GM20000 (cell line): ENCODE data around the gene MBTD1.
"Not testable (repeated sequence)": the region's sequence is repeated elsewhere in the genome, so short reads cannot be mapped to it uniquely, and the experiment has no call there.

Source experiments
- DNase-seq: peaks from one replicate; pipeline ENCODE4 v3.0.0; 2012; ENCODE audit warnings: low spot score
- TF ChIP-seq, protein P1 (sequence below): IDR thresholded peaks from 2 replicates; pipeline ENCODE4 v1.5.1; 2012; ENCODE audit warnings: mild to moderate bottlenecking, control low read depth; ENCODE audit errors: extremely low read depth, missing control alignments

Gene MBTD1

DNA sequence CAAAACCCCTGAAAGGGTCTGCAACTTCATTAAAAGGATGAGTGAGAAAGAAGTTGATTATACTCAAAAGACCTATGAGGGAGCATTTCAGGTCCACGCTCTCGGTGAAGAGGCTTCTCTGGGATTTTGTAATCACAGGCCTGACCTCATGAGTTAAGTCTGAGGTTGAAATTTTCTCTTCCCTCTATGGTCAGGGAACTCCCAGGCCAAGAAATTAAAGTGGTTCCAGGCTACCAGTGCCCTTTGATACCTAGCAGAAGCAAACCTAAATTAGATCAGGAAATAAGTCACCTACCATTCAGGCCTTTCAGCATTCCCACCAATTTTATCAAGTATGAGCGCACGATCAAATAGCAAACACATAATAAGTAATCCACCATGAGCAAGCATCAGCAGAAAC is 27.9 kb downstream of the MBTD1 start:
- TF ChIP-seq, protein P1, sequence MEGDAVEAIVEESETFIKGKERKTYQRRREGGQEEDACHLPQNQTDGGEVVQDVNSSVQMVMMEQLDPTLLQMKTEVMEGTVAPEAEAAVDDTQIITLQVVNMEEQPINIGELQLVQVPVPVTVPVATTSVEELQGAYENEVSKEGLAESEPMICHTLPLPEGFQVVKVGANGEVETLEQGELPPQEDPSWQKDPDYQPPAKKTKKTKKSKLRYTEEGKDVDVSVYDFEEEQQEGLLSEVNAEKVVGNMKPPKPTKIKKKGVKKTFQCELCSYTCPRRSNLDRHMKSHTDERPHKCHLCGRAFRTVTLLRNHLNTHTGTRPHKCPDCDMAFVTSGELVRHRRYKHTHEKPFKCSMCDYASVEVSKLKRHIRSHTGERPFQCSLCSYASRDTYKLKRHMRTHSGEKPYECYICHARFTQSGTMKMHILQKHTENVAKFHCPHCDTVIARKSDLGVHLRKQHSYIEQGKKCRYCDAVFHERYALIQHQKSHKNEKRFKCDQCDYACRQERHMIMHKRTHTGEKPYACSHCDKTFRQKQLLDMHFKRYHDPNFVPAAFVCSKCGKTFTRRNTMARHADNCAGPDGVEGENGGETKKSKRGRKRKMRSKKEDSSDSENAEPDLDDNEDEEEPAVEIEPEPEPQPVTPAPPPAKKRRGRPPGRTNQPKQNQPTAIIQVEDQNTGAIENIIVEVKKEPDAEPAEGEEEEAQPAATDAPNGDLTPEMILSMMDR, result no peak
- no peak for DNase-seq

GRCh38 chr17:51230306-51230705 is 29.5 kb downstream of the MBTD1 start:
- TF ChIP-seq, protein P1, result no peak
- peak; percentile 5 for DNase-seq

- TF ChIP-seq, protein P1, result no peak
- no peak for DNase-seq
Observed at GRCh38 chr17:51229889-51230288, 30.0 kb downstream of the MBTD1 start.

GRCh38 chr17:51228161-51228560 is 31.7 kb downstream of the MBTD1 start:
- no peak for DNase-seq
- TF ChIP-seq, protein P1, result no peak

- not testable (repeated sequence) for DNase-seq
Observed at GRCh38 chr17:51225523-51225922, 34.3 kb downstream of the MBTD1 start.

DNA sequence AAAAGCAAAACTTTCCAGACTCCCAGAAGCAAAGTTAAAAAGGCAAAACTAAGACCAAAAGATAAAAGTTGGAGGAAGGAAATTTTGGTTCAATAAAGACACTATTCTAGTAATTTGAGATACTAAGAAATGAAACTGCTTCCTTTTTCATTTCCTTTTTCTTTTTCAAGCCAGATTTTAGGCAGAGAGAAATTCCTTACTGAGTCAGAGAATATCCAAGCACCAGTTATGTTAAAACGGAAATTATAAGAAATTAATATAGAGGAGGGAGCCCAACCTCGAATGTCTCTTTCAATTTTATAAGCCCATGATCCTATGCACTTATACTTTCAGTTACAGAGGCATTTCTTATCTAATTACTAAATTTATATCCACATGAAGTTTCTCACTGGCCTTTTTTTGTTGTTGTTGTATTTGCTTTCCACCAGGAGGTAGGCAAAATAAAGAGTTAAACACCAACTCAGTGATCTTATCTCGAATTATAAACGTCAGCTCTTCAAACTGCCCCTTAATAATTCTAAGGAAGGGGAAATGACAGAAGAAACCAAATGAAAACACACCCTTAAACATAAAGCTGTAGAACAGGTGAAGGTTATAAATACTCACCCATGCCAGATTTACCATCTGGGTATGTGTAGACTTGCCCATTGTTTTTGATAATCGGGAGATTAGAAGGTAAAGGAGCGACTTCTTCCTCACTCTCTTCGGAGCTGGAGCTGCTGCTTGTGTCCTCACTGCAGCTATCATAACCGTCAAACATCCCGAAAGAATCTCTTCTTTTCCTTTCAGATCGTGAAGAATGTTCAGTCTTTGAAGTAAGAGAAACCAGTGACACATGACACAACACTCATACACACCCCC is 35.2 kb downstream of the MBTD1 start:
- TF ChIP-seq, protein P1, result no peak
- no peak for DNase-seq

DNA sequence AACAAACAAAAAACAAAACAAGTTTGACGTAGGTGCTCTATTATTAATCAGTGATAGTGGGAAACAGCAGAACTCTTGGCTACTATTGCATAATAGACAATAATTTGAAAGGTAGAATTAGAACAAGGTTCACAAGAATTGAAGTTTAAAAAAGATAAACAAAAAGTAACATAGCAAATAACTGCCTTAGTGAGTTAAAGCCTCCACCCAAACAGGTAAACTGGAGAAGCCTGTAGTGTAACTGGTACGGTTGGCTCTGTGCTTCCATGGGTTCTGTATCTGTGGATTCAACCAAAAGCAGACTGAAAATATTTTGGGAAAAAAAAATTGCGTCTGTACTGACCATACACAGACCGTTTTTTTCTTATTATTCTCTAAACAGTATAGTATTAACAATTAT is 38.5 kb downstream of the MBTD1 start:
- TF ChIP-seq, protein P1, result no peak
- no peak for DNase-seq

- TF ChIP-seq, protein P1, result no peak
- DNase-seq, result no peak
Observed at GRCh38 chr17:51217946-51218345, 41.9 kb downstream of the MBTD1 start.
